Hepatocyte (in vitro differentiated cells): ENCODE measurements around the gene PRKACA.

Source experiments
- EZH2 ChIP-seq: fragments of 200-600 bp; sonication (generic); IDR thresholded peaks from 2 replicates; pipeline ENCODE4 v1.6.1; 2016; ENCODE audit warnings: antibody characterized with exemption, mild to moderate bottlenecking, borderline replicate concordance
- EZH2phosphoT487 ChIP-seq: fragments of 200-600 bp; sonication (generic); IDR thresholded peaks from one replicate; pipeline ENCODE4 v1.6.1; 2018; ENCODE audit warnings: antibody characterized with exemption, mild to moderate bottlenecking, low read depth, moderate library complexity; ENCODE audit not compliant: unreplicated experiment, severe bottlenecking
- TF ChIP-seq, protein P1 (sequence below): fragments of 200-600 bp; sonication (generic); IDR thresholded peaks from 2 replicates; pipeline ENCODE4 v1.5.1; 2016; ENCODE audit warnings: antibody characterized with exemption, mild to moderate bottlenecking; ENCODE audit not compliant: poor library complexity

DNA sequence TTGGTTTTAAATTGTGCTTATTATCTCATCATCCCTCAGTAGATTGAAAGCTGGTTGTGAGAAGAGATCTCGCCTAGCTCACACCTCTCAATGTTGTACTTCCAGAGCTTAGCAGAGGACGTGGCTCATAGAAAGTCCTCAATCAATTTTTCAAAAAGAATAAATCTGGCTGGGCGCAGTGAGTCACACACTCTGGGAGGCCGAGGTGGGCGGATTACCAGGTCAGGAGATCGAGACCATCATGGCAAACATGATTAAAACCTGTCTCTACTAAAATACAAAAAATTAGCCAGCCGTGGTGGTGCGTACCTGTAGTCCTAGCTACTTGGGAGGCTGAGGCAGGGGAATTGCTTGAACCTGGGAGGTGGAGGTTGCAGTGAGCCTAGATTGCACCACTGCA is 23.5 kb upstream of the PRKACA start:
- TF ChIP-seq, protein P1, sequence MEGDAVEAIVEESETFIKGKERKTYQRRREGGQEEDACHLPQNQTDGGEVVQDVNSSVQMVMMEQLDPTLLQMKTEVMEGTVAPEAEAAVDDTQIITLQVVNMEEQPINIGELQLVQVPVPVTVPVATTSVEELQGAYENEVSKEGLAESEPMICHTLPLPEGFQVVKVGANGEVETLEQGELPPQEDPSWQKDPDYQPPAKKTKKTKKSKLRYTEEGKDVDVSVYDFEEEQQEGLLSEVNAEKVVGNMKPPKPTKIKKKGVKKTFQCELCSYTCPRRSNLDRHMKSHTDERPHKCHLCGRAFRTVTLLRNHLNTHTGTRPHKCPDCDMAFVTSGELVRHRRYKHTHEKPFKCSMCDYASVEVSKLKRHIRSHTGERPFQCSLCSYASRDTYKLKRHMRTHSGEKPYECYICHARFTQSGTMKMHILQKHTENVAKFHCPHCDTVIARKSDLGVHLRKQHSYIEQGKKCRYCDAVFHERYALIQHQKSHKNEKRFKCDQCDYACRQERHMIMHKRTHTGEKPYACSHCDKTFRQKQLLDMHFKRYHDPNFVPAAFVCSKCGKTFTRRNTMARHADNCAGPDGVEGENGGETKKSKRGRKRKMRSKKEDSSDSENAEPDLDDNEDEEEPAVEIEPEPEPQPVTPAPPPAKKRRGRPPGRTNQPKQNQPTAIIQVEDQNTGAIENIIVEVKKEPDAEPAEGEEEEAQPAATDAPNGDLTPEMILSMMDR = no peak
- TF ChIP-seq EZH2 (no peak), EZH2phosphoT487 (no peak)
